ENCODE data around the gene TANK. TPM values are rescaled to one million over a fixed set of nuclear protein-coding genes. Genes with fewer than 3 reads are reported as not detected.

The TANK gene
- total RNA-seq, 4 donors from 2014 or later: 94.2 to 178 (median 141) TPM

DNA sequence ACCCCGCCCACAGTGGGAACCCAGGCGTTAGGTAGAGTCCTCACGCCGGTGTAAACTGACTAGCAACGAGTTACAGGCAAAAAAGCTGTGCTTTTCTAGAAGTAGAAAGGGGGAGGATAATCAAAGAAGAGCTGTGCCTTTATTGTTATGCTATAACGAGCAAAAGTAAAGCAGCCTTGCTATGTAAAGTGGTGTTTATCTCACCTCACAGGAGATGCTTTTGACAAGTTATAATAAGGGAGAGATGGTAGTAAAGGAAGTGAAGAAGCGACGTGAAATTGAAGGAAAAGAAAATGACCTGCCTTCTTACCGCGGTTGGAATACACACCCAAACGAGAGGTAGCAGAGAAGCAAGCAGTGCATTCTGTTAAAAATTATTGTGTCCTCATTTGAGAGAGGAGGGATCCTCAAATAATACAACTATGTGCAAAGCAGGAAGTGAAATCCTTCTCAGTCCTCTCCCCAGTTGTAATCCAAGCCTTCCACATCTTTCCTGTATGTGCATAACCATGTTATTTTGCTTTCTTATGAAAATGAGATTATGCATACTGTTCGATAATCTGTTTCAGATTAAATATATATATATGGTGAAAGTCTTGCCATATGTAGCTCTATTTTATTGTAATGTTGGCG lies 962 bp downstream of the TANK start:
- TF ChIP-seq, protein P1, sequence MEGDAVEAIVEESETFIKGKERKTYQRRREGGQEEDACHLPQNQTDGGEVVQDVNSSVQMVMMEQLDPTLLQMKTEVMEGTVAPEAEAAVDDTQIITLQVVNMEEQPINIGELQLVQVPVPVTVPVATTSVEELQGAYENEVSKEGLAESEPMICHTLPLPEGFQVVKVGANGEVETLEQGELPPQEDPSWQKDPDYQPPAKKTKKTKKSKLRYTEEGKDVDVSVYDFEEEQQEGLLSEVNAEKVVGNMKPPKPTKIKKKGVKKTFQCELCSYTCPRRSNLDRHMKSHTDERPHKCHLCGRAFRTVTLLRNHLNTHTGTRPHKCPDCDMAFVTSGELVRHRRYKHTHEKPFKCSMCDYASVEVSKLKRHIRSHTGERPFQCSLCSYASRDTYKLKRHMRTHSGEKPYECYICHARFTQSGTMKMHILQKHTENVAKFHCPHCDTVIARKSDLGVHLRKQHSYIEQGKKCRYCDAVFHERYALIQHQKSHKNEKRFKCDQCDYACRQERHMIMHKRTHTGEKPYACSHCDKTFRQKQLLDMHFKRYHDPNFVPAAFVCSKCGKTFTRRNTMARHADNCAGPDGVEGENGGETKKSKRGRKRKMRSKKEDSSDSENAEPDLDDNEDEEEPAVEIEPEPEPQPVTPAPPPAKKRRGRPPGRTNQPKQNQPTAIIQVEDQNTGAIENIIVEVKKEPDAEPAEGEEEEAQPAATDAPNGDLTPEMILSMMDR (IDR thresholded peaks at IDR 0.05; ENCODE audit: low read depth): no peak

DNA sequence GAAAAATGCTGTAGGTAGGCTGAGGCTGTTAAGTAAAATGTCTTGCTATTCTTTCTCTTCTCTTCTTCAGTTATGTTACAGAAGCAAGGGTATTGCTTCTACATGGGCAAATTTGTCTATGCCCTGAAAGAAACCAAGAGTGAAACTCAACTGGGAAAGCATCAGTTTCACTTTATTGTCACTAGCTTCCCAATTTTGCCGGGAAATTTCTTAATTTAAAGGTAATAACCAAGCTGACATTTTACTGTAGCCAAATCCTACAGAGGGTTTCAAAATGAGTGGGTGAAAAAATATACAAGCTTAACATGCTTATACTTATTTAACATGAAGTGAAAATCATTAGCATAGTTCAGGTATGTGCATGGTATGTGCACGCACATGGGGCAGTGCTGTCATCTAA lies 3.2 kb downstream of the TANK start:
- TF ChIP-seq, protein P1 (IDR thresholded peaks at IDR 0.05; ENCODE audit: low read depth): no peak

DNA sequence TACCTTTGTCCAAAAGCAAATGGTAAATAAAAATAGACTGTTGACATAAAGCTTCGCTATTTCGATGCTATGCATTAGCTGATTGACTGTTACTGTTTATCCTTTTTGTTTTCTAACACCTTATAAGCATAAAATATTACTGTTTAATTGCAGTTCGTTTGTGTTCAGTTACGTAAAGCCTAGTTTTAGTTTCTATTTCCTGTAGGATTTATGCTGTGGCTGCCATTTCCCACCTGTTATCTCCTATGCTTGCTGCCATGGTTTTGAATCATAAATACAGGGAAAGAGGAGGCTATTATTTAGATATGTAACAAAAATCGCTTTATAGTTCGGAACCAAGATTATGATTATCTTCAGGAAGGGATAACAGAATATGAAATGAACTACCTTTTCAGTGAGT lies 3.9 kb downstream of the TANK start:
- TF ChIP-seq, protein P1 (IDR thresholded peaks at IDR 0.05; ENCODE audit: low read depth): no peak

DNA sequence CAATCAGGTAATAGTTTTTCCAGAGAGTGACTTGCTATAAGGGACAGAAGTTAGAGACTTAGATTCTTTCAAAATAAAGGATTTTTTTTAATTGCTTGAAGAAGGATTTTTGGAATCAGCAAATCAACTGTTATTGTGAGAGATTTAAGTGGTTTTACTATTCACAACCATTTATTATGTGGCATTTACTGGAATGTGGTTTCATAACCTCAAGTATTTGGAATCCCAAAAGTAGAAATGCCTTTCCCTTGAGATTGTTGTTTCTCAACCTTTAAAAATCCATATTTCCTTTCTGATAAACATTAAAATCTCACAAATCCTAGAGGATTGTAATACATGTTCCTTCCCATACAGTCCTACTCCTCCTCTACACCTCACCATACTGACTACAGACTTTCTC lies 5.0 kb downstream of the TANK start:
- TF ChIP-seq, protein P1 (IDR thresholded peaks at IDR 0.05; ENCODE audit: low read depth): no peak

DNA sequence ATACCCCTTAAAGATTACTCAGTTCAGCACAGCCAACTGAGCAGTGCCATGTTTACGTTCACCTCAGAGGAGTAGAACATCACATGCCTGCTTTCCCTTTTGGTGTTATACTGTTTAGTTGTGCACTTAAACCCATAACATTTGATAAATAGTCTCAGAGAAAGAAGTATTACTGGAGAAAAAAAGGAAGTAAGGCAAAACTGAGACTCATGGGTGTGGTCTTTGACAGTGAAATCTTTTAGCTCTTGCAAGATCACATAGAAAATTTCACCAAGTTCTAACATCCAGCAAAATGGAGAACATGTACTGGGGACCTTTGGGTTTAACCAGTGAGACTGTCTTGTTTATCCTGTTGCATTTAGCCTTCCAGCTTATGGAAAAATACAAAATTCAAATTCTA lies 5.6 kb downstream of the TANK start:
- TF ChIP-seq, protein P1 (IDR thresholded peaks at IDR 0.05; ENCODE audit: low read depth): no peak

DNA sequence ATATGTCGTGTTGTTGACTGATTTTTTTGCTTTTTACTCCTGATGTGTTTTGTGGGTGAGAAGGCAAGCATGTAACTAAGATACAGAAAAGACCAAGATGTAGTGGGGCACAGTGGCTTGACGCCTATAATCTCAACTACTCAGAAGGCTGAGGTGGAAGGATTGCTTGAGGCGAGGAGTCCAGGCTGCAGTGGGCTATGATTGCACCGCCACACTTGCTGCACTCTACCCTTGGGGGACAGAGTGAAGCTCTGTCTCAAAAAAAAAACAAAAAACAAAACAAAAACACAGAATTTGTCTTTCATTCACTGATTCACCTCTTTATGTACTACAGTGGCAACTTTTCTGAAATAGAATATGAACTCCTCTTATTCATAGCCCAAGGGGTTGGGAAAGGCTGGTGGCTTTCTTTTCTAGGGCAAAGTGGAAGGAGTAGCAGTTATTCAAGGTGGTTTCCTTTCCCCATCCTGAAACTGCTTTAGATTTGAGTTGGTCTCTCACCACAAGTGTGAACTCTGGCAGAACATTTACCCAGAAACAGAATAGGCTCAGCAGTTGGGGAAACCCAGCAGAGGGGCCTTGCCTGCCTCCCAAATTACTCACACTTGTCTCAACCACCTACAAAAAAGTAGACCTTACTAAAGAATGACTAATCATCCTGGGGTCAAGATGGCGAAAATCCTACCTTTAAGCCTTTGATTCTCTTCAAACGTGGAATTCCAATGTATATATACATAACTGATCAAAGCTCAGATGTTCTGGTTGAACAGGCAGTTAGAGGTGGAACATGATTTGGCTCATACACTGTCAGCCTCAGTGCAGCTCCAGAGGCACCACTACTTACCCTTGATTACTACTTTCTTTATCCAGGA lies 6.5 kb downstream of the TANK start:
- TF ChIP-seq, protein P1 (IDR thresholded peaks at IDR 0.05; ENCODE audit: low read depth): no peak

DNA sequence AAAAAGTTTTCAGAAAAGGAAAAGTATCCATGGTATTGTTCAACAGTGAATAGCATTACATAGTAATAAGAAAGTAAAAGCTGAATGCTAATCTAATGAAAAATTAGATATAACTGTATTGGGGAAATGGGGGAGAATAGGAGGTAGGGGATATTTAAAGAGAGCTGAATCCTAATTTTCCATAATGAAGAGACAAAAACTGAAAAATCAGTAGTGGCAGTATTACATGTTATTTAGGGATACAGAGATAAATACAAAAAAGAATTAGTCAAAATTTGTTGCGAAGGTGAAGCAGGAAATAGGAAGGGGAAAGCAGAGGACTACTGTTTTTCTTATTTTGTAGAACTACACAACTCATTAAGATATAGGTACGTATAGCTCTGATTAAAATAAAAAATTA lies 9.1 kb downstream of the TANK start:
- TF ChIP-seq, protein P1 (IDR thresholded peaks at IDR 0.05; ENCODE audit: low read depth): no peak

All from subcutaneous adipose tissue (tissue), 4 donors.